GM19238 (cell line): ENCODE data around the gene WDR47.
"Not testable (repeated sequence)": the region's sequence is repeated elsewhere in the genome, so short reads cannot be mapped to it uniquely, and the experiment has no call there.

ENCODE experiments used
- DNase-seq: peaks from one replicate; pipeline ENCODE4 v3.0.0; 2011; ENCODE audit warnings: low spot score; ENCODE audit not compliant: insufficient read length

WDR47 gene

GRCh38 chr1:108963052-108963686 lies 78.7 kb downstream of the WDR47 start, which contains the start of gene CLCC1:
Gene CLCC1, minus strand, starts transcription at chr1:108963484. Its CDS starts 13,047 bp downstream, at chr1:108950437.
- peak; percentile 88 for DNase-seq

GRCh38 chr1:108962681-108963051 lies 79.2 kb downstream of the WDR47 start:
- DNase-seq: no peak

- DNase-seq: no peak
Observed at GRCh38 chr1:108961752-108962486, 80.0 kb downstream of the WDR47 start.

GRCh38 chr1:108961198-108961597 lies 80.7 kb downstream of the WDR47 start:
- DNase-seq: no peak

GRCh38 chr1:108960719-108961118 lies 81.2 kb downstream of the WDR47 start:
- no peak for DNase-seq

GRCh38 chr1:108957888-108958287 lies 84.0 kb downstream of the WDR47 start:
- DNase-seq: no peak

GRCh38 chr1:108955881-108956280 lies 86.0 kb downstream of the WDR47 start:
- DNase-seq: no peak

- no peak for DNase-seq
Observed at GRCh38 chr1:108955111-108955510, 86.8 kb downstream of the WDR47 start.

- DNase-seq: no peak
Observed at GRCh38 chr1:108953452-108953851, 88.5 kb downstream of the WDR47 start.

GRCh38 chr1:108951242-108951641 lies 90.7 kb downstream of the WDR47 start:
- DNase-seq: no peak

GRCh38 chr1:108949044-108949443 lies 92.9 kb downstream of the WDR47 start:
- DNase-seq: no peak

GRCh38 chr1:108947871-108948525 lies 93.9 kb downstream of the WDR47 start:
- DNase-seq: no peak

GRCh38 chr1:108936170-108936569 lies 105.7 kb downstream of the WDR47 start:
- no peak for DNase-seq

- no peak for DNase-seq
Observed at GRCh38 chr1:108933944-108934343, 108.0 kb downstream of the WDR47 start.

GRCh38 chr1:108927565-108927964 lies 114.3 kb downstream of the WDR47 start:
- not testable (repeated sequence) for DNase-seq

GRCh38 chr1:108925920-108926319 lies 116.0 kb downstream of the WDR47 start:
- DNase-seq: no peak
